ENCODE results near the gene DGAT2.

The DGAT2 gene

GRCh38 chr11:75793966-75794365 is 25.4 kb downstream of the DGAT2 start (continued):
- TF ChIP-seq CTCF (tag by site-specific recombination; IDR thresholded peaks at IDR 0.05) (no peak), ZNF544 (tag by site-specific recombination; IDR thresholded peaks at IDR 0.05) (no peak), ZNF692 (tag by site-specific recombination; IDR thresholded peaks at IDR 0.05) (no peak), EGR2 (tag by site-specific recombination; IDR thresholded peaks at IDR 0.05; ENCODE audit: low read depth) (no peak), ZNF670 (tag by site-specific recombination; IDR thresholded peaks at IDR 0.05; ENCODE audit: low read depth) (no peak), ZNF23 (tag by site-specific recombination; IDR thresholded peaks at IDR 0.05; ENCODE audit: borderline replicate concordance) (no peak), MEIS1 (CRISPR knock-in tag; IDR thresholded peaks at IDR 0.05; ENCODE audit: borderline replicate concordance) (no peak), ZEB2 (tag by site-specific recombination; IDR thresholded peaks at IDR 0.05) (no peak), ZBTB21 (tag by site-specific recombination; IDR thresholded peaks at IDR 0.05) (no peak), ZNF513 (tag by site-specific recombination; IDR thresholded peaks at IDR 0.05) (no peak)

- H3K27ac ChIP-seq (ENCODE audit: extremely low read depth, low read depth, low read length), result no peak overlapping the region
- POLR2A ChIA-PET, result no interaction called here
- no peaks in the 10 kb centered on the region for H3K36me3 ChIP-seq (ENCODE audit: control insufficient read depth in 2 of 2, insufficient read depth in 1 of 2, low read length in 2 of 2)
- H3K4me1 ChIP-seq (ENCODE audit: control insufficient read depth, insufficient read depth, low read length), result no peaks in the 10 kb centered on the region
- CTCF ChIA-PET, result interaction anchor here (0.7 to 1.3 kb wide), 2 partner anchors 17 to 523 kb away, joined by 3 read pairs; no protein-coding TSS in a partner anchor
- TF ChIP-seq EGR2 (tag by site-specific recombination; IDR thresholded peaks at IDR 0.05; ENCODE audit: low read depth) (peak; percentile 52; the same call in 1 of the 2 replicates), ZNF341 (tag by site-specific recombination; IDR thresholded peaks at IDR 0.05; ENCODE audit: low read depth) (peak; percentile 27; the same call in 1 of the 2 replicates), ZNF677 (tag by site-specific recombination; IDR thresholded peaks at IDR 0.05) (no peak), ZFHX2 (tag by site-specific recombination; conservative IDR thresholded peaks at IDR 0.05) (peak; percentile 32)
- H3K4me3 ChIP-seq (ENCODE audit: low read depth, low read length), result no peak overlapping the region
- H3K9me3 ChIP-seq (ENCODE audit: control insufficient read depth, insufficient read depth, low read depth, low read length), result no peaks in the 10 kb centered on the region
Observed at GRCh38 chr11:75795276-75796090, 26.9 kb downstream of the DGAT2 start.

GRCh38 chr11:75796091-75796435 is 27.5 kb downstream of the DGAT2 start:
- ChIA-PET CTCF (interaction anchor here (1.3 kb wide), 1 partner anchor 523 kb away, joined by 3 read pairs; no protein-coding TSS in a partner anchor), POLR2A (no interaction called here)
- H3K4me1 ChIP-seq (ENCODE audit: control insufficient read depth, insufficient read depth, low read length), result no peaks in the 10 kb centered on the region
- no peaks in the 10 kb centered on the region for H3K9me3 ChIP-seq (ENCODE audit: control insufficient read depth, insufficient read depth, low read depth, low read length)
- H3K36me3 ChIP-seq (ENCODE audit: control insufficient read depth in 2 of 2, insufficient read depth in 1 of 2, low read length in 2 of 2), result no peaks in the 10 kb centered on the region
- TF ChIP-seq ZNF473 (tag by site-specific recombination; IDR thresholded peaks at IDR 0.05) (no peak), ZNF274 (IDR thresholded peaks at IDR 0.05; ENCODE audit: low read length) (no peak), ZNF274 (tag by site-specific recombination; IDR thresholded peaks at IDR 0.05; ENCODE audit: borderline replicate concordance) (no peak), ZNF571 (tag by site-specific recombination; IDR thresholded peaks at IDR 0.05) (no peak), ZNF560 (tag by site-specific recombination; IDR thresholded peaks at IDR 0.05; ENCODE audit: borderline replicate concordance) (no peak), TSHZ1 (tag by site-specific recombination; IDR thresholded peaks at IDR 0.05; ENCODE audit: borderline replicate concordance) (no peak), ZNF16 (tag by site-specific recombination; IDR thresholded peaks at IDR 0.05; ENCODE audit: low read depth) (no peak), ZNF664 (tag by site-specific recombination; IDR thresholded peaks at IDR 0.05) (no peak)
- H3K27ac ChIP-seq (ENCODE audit: extremely low read depth, low read depth, low read length), result no peak overlapping the region
- H3K4me3 ChIP-seq (ENCODE audit: low read depth, low read length), result no peak overlapping the region

Measured in HEK293 (cell line).